Mesendoderm (in vitro differentiated cells): ENCODE data around the gene GAS6. TPM values are rescaled to one million over a fixed set of nuclear protein-coding genes. Genes with fewer than 3 reads are reported as not detected.
"Not testable (repeated sequence)": the region's sequence is repeated elsewhere in the genome, so short reads cannot be mapped to it uniquely, and the experiment has no call there.

Experiments used
- DNase-seq: peaks from one replicate; pipeline ENCODE4 v3.0.0; 2013
- H2AK5ac ChIP-seq: 2 replicates; pipeline ENCODE4 v1.6.1; 2013; ENCODE audit warnings: low read length, inconsistent platforms
- H2BK120ac ChIP-seq: 2 replicates; pipeline ENCODE4 v1.6.1; 2013; ENCODE audit warnings: low read depth, mild to moderate bottlenecking, low read length, moderate library complexity, mixed read lengths
- H2BK15ac ChIP-seq: replicated peaks from 2 replicates; pipeline ENCODE4 v1.6.1; 2013; ENCODE audit warnings: low read depth, mild to moderate bottlenecking, moderate library complexity
- H2BK5ac ChIP-seq: 2 replicates; pipeline ENCODE4 v1.6.1; 2013; ENCODE audit warnings: low read length, inconsistent platforms
- H3K18ac ChIP-seq: 2 replicates; pipeline ENCODE4 v1.6.1; 2013; ENCODE audit warnings: mild to moderate bottlenecking, low read length, mixed read lengths
- H3K23ac ChIP-seq: one replicate; pipeline ENCODE4 v1.6.1; 2013; ENCODE audit warnings: low read length
- H3K27ac ChIP-seq: 2 replicates; pipeline ENCODE4 v1.5.1; 2013; ENCODE audit warnings: low read depth, mild to moderate bottlenecking, inconsistent platforms, low read length, moderate library complexity
- H3K27me3 ChIP-seq: 2 replicates; pipeline ENCODE4 v1.6.1; 2013; ENCODE audit warnings: low read length, control low read depth, mild to moderate bottlenecking, inconsistent platforms; ENCODE audit not compliant: insufficient read depth, poor library complexity
- H3K36me3 ChIP-seq: 2 replicates; pipeline ENCODE4 v1.6.1; 2013; ENCODE audit warnings: low read length, inconsistent platforms; ENCODE audit not compliant: control insufficient read depth, insufficient read depth
- H3K4ac ChIP-seq: one replicate; pipeline ENCODE4 v1.6.1; 2013; ENCODE audit warnings: low read depth, mild to moderate bottlenecking, low read length, moderate library complexity
- H3K4me1 ChIP-seq: 2 replicates; pipeline ENCODE4 v1.6.1; 2013; ENCODE audit warnings: low read depth, low read length, inconsistent platforms; ENCODE audit not compliant: control insufficient read depth
- H3K4me2 ChIP-seq: 2 replicates; pipeline ENCODE4 v1.6.1; 2013; ENCODE audit warnings: low read length
- H3K4me3 ChIP-seq: 2 replicates; pipeline ENCODE4 v1.5.1; 2013; ENCODE audit warnings: mild to moderate bottlenecking, low read length
- H3K56ac ChIP-seq: one replicate; pipeline ENCODE4 v1.6.1; 2013; ENCODE audit warnings: low read length
- H3K79me1 ChIP-seq: 2 replicates; pipeline ENCODE4 v1.6.1; 2013; ENCODE audit warnings: low read length, inconsistent platforms
- H3K79me2 ChIP-seq: 2 replicates; pipeline ENCODE4 v1.6.1; 2013; ENCODE audit warnings: mild to moderate bottlenecking, low read length; ENCODE audit not compliant: control insufficient read depth, insufficient read depth
- H3K9ac ChIP-seq: 2 replicates; pipeline ENCODE4 v1.6.1; 2013; ENCODE audit warnings: low read length, inconsistent platforms
- H4K5ac ChIP-seq: one replicate; pipeline ENCODE4 v1.6.1; 2013; ENCODE audit warnings: low read length
- H4K8ac ChIP-seq: one replicate; pipeline ENCODE4 v1.6.1; 2013; ENCODE audit warnings: low read depth, mild to moderate bottlenecking, control low read depth, low read length, moderate library complexity
- WGBS: extraction: QIAGEN DNeasy Blood & Tissue Kit; methylation state at CpG from one replicate; pipeline ENCODE4 v1.1.7; 2013; ENCODE audit warnings: low lambda C conversion rate, missing lambda C conversion rate; ENCODE audit not compliant: insufficient coverage; ENCODE audit errors: extremely low coverage; 5-methylcytosine and 5-hydroxymethylcytosine counted together
- polyA plus RNA-seq, 2 experiments: library from polyadenylated mRNA; stranded (reverse); fragments of 200-250 nt; gene quantifications; one replicate each; pipeline ENCODE4 v1.2.3, GENCODE V29; 2013

GAS6 gene
- 3.6 TPM for polyA plus RNA-seq (2013, experiment 1 of 2)
- polyA plus RNA-seq (2013, experiment 2 of 2) = 3.8 TPM

DNA sequence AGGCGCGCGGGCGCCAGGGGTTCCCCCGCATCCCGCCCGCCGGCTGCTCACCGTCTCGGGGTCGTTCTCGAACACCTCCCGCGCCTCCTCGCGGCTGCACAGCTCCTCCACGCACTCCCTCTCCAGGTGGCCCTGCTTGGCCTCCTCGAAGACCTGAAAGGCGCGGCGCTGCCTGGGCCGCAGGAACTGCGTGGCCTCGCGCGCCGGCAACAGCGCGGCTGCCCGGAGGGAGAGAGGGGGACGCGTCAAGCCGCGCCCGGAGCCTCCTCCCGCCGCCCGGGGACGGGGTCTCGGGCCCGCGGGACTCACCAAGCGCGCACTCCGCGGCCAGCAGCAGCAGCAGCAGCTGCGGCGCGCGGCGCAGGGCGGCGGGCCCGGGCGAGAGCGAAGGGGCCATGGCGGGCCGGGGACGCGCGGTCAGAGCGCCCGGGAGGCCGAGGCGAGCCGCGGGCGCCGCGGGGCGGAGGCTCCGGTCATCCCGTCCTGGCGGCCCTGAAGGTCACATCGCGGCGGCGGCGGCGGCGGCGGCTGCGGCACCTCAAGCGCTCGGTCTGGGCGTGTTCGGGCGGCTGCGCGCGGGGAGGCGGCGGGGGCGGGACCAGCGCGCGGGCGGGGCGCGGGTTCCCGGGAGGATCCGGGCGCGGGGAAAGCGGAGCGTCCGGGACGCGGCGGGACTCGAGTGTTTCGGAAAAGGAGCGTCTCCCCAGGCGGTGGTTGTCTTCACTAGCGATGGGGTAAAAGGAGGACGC, at the start of gene GAS6:
GAS6 (minus strand) TSS at position 553 of the 749 bp plus-strand sequence; CDS start at position 397, 156 bp downstream.
- Histone ChIP-seq H3K23ac (no peak within 1 kb of the TSS), H3K9ac (peak within 1 kb of the TSS; percentile 76), H3K27ac (peak within 1 kb of the TSS; percentile 38), H4K8ac (no peak within 1 kb of the TSS), H3K18ac (peak within 1 kb of the TSS; percentile 15), H3K36me3 (no peaks in the 10 kb centered on the region), H3K4me2 (peak within 1 kb of the TSS; percentile 84), H3K4me1 (peaks cover 16% of the 10 kb centered on the region), H2BK120ac (peak within 1 kb of the TSS; percentile 36), H4K5ac (no peak within 1 kb of the TSS), H2BK15ac (no peak within 1 kb of the TSS), H3K79me2 (no peaks in the 10 kb centered on the region), H3K4ac (no peak within 1 kb of the TSS), H3K4me3 (peak within 1 kb of the TSS; percentile 41), H3K56ac (peak within 1 kb of the TSS; percentile 85), H3K79me1 (peaks cover 3% of the 10 kb centered on the region), H3K27me3 (peaks cover 8% of the 10 kb centered on the region), H2BK5ac (no peak within 1 kb of the TSS), H2AK5ac (no peak within 1 kb of the TSS)
- no CpG with 5 or more reads among the region's 116 CpGs for WGBS
- peak; percentile 40 for DNase-seq

DNA sequence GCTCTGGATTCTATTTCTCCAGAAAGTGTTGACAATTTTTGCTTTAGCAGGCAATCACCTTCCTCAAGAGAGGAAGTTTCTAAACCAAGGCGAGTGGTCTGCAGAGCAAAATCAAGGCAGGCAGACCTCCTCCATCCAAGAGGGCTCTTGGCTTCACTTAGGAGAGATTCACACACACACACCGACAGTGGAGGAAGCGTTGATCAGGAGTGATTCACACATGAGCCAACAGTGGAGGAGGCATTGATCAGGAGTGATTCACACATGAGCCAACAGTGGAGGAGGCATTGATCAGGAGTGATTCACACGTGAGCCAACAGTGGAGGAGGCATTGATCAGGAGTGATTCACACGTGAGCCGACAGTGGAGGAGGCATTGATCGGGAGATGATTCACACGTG, 49.5 kb upstream of the GAS6 start:
- not testable (repeated sequence) for H3K4me3 ChIP-seq, H3K79me1 ChIP-seq, H4K5ac ChIP-seq, H3K9ac ChIP-seq, H2BK5ac ChIP-seq, H3K27me3 ChIP-seq, H3K18ac ChIP-seq, H3K4me2 ChIP-seq, DNase-seq, H3K4me1 ChIP-seq, H3K36me3 ChIP-seq, H2AK5ac ChIP-seq, H2BK120ac ChIP-seq, H2BK15ac ChIP-seq, H4K8ac ChIP-seq, H3K4ac ChIP-seq, H3K27ac ChIP-seq, H3K56ac ChIP-seq, H3K23ac ChIP-seq, H3K79me2 ChIP-seq
- WGBS = no CpG with 5 or more reads among the region's 8 CpGs

DNA sequence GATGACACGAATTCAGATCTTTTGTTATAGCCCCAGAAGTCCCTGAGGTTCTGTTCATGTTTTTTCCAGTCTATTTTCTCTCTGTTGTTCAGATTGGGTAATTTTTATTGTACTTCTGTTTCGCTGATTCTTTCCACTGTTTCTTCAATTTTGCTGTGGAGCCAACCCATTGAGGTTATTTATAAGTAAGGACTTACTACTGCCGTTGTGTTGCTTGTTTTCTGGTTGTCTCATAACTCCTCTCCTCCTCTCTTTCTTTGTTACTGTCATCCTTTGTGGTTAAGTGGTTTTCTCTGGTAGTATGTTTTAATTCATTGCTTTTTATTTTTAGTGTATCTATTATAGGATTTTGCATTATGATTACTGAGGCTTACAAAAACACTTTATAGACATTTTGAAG, 48.7 kb upstream of the GAS6 start:
- H4K5ac ChIP-seq = no peak overlapping the region
- no peak overlapping the region for H4K8ac ChIP-seq
- no peak for DNase-seq
- no peak overlapping the region for H3K18ac ChIP-seq
- no peaks in the 10 kb centered on the region for H3K4me1 ChIP-seq
- H3K79me2 ChIP-seq = no peaks in the 10 kb centered on the region
- no peak overlapping the region for H2AK5ac ChIP-seq
- no peak overlapping the region for H3K9ac ChIP-seq
- no peak overlapping the region for H2BK15ac ChIP-seq
- H3K4me2 ChIP-seq = no peak overlapping the region
- H3K4me3 ChIP-seq = no peak overlapping the region
- H3K23ac ChIP-seq = no peak overlapping the region
- no CpG with 5 or more reads among the region's 3 CpGs for WGBS
- H3K56ac ChIP-seq = no peak overlapping the region
- no peak overlapping the region for H2BK120ac ChIP-seq
- no peaks in the 10 kb centered on the region for H3K36me3 ChIP-seq
- H3K27ac ChIP-seq = no peak overlapping the region
- H3K79me1 ChIP-seq = no peaks in the 10 kb centered on the region
- no peaks in the 10 kb centered on the region for H3K27me3 ChIP-seq
- no peak overlapping the region for H3K4ac ChIP-seq
- no peak overlapping the region for H2BK5ac ChIP-seq

DNA sequence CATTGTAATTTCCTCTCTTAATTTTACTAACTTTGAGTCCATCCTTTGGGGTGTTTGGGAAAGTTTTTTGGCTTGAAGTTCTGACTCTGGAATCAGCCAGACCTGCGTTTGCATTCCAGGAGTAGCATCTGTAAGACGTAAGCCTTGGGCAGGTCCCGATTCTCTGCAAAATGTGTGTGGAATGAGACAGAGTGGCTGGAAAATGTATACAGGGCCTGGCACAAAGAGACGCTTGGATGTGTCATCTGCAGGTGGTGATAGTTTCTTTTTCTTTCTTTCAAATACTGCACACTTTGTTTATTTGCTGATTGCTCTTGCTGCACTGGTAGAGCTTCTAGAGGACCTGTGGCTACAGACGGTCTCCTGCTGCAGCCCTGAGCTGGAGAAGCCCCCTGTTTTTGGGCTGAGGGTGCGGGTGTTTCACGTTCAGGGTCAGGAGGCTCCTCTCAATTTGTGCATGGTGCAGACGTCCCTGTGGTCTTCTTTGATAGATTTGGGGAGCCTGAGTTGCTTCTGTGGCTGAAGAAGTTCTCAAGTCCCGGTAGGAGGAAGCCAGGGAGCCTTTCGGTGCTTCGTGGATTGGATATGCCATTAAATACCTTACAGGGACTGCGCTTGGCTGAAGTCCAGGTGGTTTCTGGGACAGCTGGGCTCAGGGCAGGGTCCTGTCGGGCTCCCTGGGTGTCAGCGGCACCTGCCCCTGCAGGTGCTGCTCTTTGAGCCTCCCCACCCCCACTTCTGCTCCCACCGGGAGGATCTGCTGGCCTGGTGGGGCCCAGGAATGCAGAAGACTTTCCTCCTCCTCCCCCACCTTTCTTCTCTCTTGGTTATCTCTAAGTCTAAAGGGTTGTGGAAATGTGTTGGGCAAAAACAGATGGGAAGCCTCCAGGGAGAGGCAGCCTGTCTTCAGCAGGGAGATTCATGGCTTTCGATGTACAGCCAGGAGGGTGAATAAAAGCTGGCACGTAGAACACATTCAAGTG, 44.0 kb upstream of the GAS6 start:
- Histone ChIP-seq H3K23ac (no peak overlapping the region), H3K27ac (no peak overlapping the region), H3K56ac (no peak overlapping the region), H3K4me2 (no peak overlapping the region), H3K36me3 (no peaks in the 10 kb centered on the region), H3K79me2 (no peaks in the 10 kb centered on the region), H2BK15ac (no peak overlapping the region), H4K5ac (no peak overlapping the region), H3K18ac (no peak overlapping the region), H3K79me1 (no peaks in the 10 kb centered on the region), H2BK5ac (no peak overlapping the region), H2AK5ac (no peak overlapping the region), H3K4ac (no peak overlapping the region), H3K4me3 (no peak overlapping the region), H3K9ac (no peak overlapping the region), H3K27me3 (no peaks in the 10 kb centered on the region), H4K8ac (peak overlapping the region; percentile 56), H2BK120ac (no peak overlapping the region), H3K4me1 (no peaks in the 10 kb centered on the region)
- DNase-seq = peak; percentile 24
- no CpG with 5 or more reads among the region's 17 CpGs for WGBS

DNA sequence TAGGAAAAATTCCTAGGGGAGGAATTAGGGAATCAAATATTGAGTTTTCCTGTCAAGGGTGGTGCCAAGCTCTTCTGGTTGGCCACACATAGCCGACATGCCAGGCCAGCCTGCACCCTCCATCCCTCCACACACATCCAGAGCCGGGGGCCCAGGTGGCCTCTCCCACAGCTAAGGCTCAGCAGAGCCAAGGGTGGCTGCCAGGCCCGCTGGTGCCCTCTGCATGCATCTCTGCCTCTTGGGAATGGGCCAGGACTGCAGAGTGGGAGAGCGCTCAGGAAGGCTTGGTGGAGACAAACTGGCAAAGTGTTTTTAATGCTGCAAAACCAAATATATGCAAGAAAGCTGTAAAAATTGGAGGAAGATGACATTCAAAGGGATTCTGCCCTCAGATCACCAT, 42.7 kb upstream of the GAS6 start:
- Histone ChIP-seq H3K27me3 (no peaks in the 10 kb centered on the region), H3K18ac (no peak overlapping the region), H3K4ac (no peak overlapping the region), H2BK5ac (no peak overlapping the region), H2BK15ac (no peak overlapping the region), H4K5ac (no peak overlapping the region), H2BK120ac (no peak overlapping the region), H3K27ac (no peak overlapping the region), H3K56ac (no peak overlapping the region), H3K4me1 (no peaks in the 10 kb centered on the region), H3K36me3 (no peaks in the 10 kb centered on the region), H3K79me1 (no peaks in the 10 kb centered on the region), H3K23ac (no peak overlapping the region), H3K9ac (no peak overlapping the region), H3K4me2 (no peak overlapping the region), H4K8ac (no peak overlapping the region), H2AK5ac (no peak overlapping the region), H3K4me3 (no peak overlapping the region), H3K79me2 (no peaks in the 10 kb centered on the region)
- WGBS = no CpG with 5 or more reads among the region's 4 CpGs
- DNase-seq = no peak
